Measurements from ENCODE around the gene WNT2. TPM values are rescaled to one million over a fixed set of nuclear protein-coding genes. Genes with fewer than 3 reads are reported as not detected.

WNT2 gene
- total and polyA plus RNA-seq, 2 of the 4 experiments (the other 2 are of a cell fraction) = 1.8 to 1.9 TPM

GRCh38 chr7:117297606-117298005, 25.3 kb downstream of the WNT2 start:
- Histone ChIP-seq H2BK5ac (ENCODE audit: low read depth, low read length, poor library complexity, severe bottlenecking) (no peak overlapping the region), H3K36me3 (ENCODE audit: control insufficient read depth, insufficient read depth, low read length) (no peaks in the 10 kb centered on the region), H3K4me1 (ENCODE audit: control insufficient read depth, insufficient read depth, low read length) (no peaks in the 10 kb centered on the region), H2AK5ac (ENCODE audit: low read depth, low read length) (no peak overlapping the region), H4K8ac (ENCODE audit: low read depth in 2 of 2, low read length in 2 of 2) (no peak overlapping the region), H3K4me2 (ENCODE audit: low read depth, low read length) (no peak overlapping the region), H3K4me3 (ENCODE audit: insufficient read depth, low read depth, low read length) (no peak overlapping the region), H3K27ac (ENCODE audit: insufficient read depth, low read length) (no peak overlapping the region), H2AK9ac (replicated peaks; ENCODE audit: low read depth, low read length, poor library complexity) (no peak overlapping the region), H3K4ac (ENCODE audit: low read depth, low read length) (no peak overlapping the region), H3K79me1 (ENCODE audit: low read depth in 1 of 2, low read length in 2 of 2) (no peaks in the 10 kb centered on the region), H3K14ac (replicated peaks; ENCODE audit: low read depth, low read length) (no peak overlapping the region), H3K56ac (ENCODE audit: extremely low read depth, insufficient read depth, low read length) (no peak overlapping the region), H3K18ac (ENCODE audit: low read depth, low read length) (no peak overlapping the region), H2BK120ac (ENCODE audit: low read depth, low read length) (no peak overlapping the region), H3K23ac (ENCODE audit: low read depth, low read length) (no peak overlapping the region), H3K9me3 (ENCODE audit: control insufficient read depth, insufficient read depth, low read length) (no peaks in the 10 kb centered on the region), H3K27me3 (ENCODE audit: control insufficient read depth, insufficient read depth, low read length) (no peaks in the 10 kb centered on the region), H2BK20ac (ENCODE audit: low read depth, low read length) (no peak overlapping the region), H4K5ac (ENCODE audit: low read depth, low read length) (no peak overlapping the region), H2AFZ (replicated peaks; ENCODE audit: low read length, poor library complexity) (no peak overlapping the region), H4K91ac (ENCODE audit: insufficient read depth, low read depth, low read length) (no peak overlapping the region), H3K9ac (ENCODE audit: low read depth, low read length) (no peak overlapping the region), H2BK15ac (ENCODE audit: low read depth, low read length) (no peak overlapping the region), H4K20me1 (ENCODE audit: insufficient read depth, low read length) (no peaks in the 10 kb centered on the region), H3K9me1 (ENCODE audit: insufficient read depth, low read length) (no peaks in the 10 kb centered on the region)
- POLR2A ChIA-PET (ENCODE audit: unreplicated experiment) = no interaction called here
- ATAC-seq (ENCODE audit: low read depth) (no peak), DNase-seq (no peak)
- intact Hi-C loops (cut with micrococcal nuclease) = no loop called here
- dilution Hi-C loops (cut with HindIII; ENCODE audit: low sequenced_read_pairs, unreplicated experiment) = no loop called here
- CTCF ChIA-PET = no interaction called here
- no TSS peak for BruUV-seq (replicated peaks)
- in situ Hi-C loops (cut with MboI; ENCODE audit: low sequenced_read_pairs) = no loop called here
- TF ChIP-seq FOS (IDR thresholded peaks at IDR 0.05; ENCODE audit: low read depth, low read length) (no peak), CTCF (conservative IDR thresholded peaks at IDR 0.05; ENCODE audit: low read depth, low read length) (no peak), RFX5 (IDR thresholded peaks at IDR 0.05; ENCODE audit: low read depth, low read length) (no peak), RCOR1 (IDR thresholded peaks at IDR 0.05; ENCODE audit: insufficient replicate concordance, low read length) (no peak), POLR2A (IDR thresholded peaks at IDR 0.05; ENCODE audit: low read depth, low read length) (no peak), MAFK (IDR thresholded peaks at IDR 0.05; ENCODE audit: low read depth, low read length) (no peak), BHLHE40 (IDR thresholded peaks at IDR 0.05; ENCODE audit: low read depth, low read length) (no peak), RAD21 (IDR thresholded peaks at IDR 0.05; ENCODE audit: low read length) (no peak), ELK1 (IDR thresholded peaks at IDR 0.05; ENCODE audit: borderline replicate concordance, low read depth, low read length) (no peak), USF2 (IDR thresholded peaks at IDR 0.05; ENCODE audit: low read depth, low read length) (no peak), SMC3 (IDR thresholded peaks at IDR 0.05; ENCODE audit: low read depth, low read length) (no peak), MXI1 (IDR thresholded peaks at IDR 0.05; ENCODE audit: borderline replicate concordance, low read depth, low read length) (no peak), MAZ (IDR thresholded peaks at IDR 0.05; ENCODE audit: borderline replicate concordance, low read depth, low read length) (no peak), NFE2L2 (IDR thresholded peaks at IDR 0.05; ENCODE audit: low read depth, low read length) (no peak), CEBPB (IDR thresholded peaks at IDR 0.05; ENCODE audit: low read depth, low read length) (no peak), CHD1 (IDR thresholded peaks at IDR 0.05; ENCODE audit: low read depth, low read length) (no peak)
- WGBS, 2 experiments (ENCODE audit: extremely low coverage in 2 of 2, insufficient read length in 1 of 2) = 92% methylated on average over 7 of the region's 12 CpGs; no CpG with 5 or more reads in 1 of the 2 experiments
